T-helper 9 cell (primary cell): ENCODE measurements around the gene RNF180.
"Not testable (repeated sequence)": the region's sequence is repeated elsewhere in the genome, so short reads cannot be mapped to it uniquely, and the experiment has no call there.

ENCODE experiments used
- DNase-seq: peaks from one replicate; pipeline ENCODE4 v3.0.0-alpha.2; 2020

RNF180 gene

GRCh38 chr5:64407103-64407825 is 241.6 kb downstream of the RNF180 start:
- DNase-seq = not testable (repeated sequence)

GRCh38 chr5:64417390-64417789 is 251.7 kb downstream of the RNF180 start:
- no peak for DNase-seq

- DNase-seq = no peak
These were observed 252.4 kb downstream of the RNF180 start for GRCh38 chr5:64418013-64418412.
